Coronary artery (tissue), 2 donors: ENCODE results near the gene SERPINA12.

Experiments
- DNase-seq: peaks from one replicate; pipeline ENCODE4 v3.0.0-alpha.2; 2017; ENCODE audit warnings: low spot score
- H3K27ac ChIP-seq, 2 donors: fragments of 200-600 bp; sonication (generic); one replicate each; pipeline ENCODE4 v1.5.1; 2016 to 2019
- H3K4me3 ChIP-seq: fragments of 200-600 bp; sonication (generic); 2 replicates; pipeline ENCODE4 v1.5.1; 2016; ENCODE audit warnings: mild to moderate bottlenecking, moderate library complexity
- CTCF ChIP-seq: fragments of 200-600 bp; sonication (generic); IDR thresholded peaks from one replicate; pipeline ENCODE4 v1.5.1; 2019; ENCODE audit warnings: antibody characterized with exemption

The SERPINA12 gene

GRCh38 chr14:94536836-94537235 is 27.6 kb upstream of the SERPINA12 start:
- Histone ChIP-seq H3K27ac (no peak overlapping the region), H3K4me3 (no peak overlapping the region)
- DNase-seq: no peak
- TF ChIP-seq CTCF: no peak

DNA sequence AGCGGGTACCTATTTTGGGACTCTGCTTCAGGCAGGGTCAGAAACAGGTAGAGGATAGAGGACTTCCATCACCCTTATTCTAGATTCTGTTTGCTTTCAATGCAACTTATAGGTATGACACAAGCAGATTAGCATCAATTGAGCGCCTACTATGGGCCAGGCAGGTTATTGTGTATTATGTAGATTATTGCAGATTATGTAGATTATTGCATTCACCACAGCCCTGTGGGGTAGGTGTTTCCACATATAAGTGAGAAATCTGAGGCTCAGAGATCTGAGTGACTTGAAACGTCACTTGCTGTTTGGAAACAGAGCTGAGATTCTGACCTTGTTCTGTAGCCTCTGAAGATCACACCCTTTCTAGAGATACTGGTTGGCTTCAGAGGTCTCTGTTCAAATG is 26.2 kb upstream of the SERPINA12 start:
- no peak for TF ChIP-seq CTCF
- DNase-seq: no peak
- Histone ChIP-seq H3K4me3 (no peak overlapping the region), H3K27ac (no peak overlapping the region)

DNA sequence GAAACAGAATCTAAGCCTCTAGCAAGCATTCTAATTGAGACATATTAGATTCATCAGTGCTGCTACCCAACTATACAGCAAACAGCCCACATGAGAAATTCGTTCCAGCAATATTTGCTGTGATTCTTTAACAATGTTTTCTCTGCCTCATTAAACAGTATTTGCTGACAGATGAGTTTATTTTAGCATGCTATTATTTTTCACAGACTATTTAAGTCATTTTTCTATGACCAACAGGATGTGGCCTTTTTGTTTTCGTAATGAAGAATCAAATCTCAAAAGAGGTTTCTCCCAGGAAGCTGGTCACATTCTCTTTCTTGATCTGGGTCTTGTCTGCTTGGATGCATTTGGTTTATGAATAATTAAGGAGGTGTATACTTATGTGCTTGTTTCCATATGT is 23.2 kb upstream of the SERPINA12 start:
- TF ChIP-seq CTCF: no peak
- Histone ChIP-seq H3K27ac (no peak overlapping the region), H3K4me3 (no peak overlapping the region)
- DNase-seq: no peak

GRCh38 chr14:94531187-94531586 is 21.9 kb upstream of the SERPINA12 start:
- no peak for TF ChIP-seq CTCF
- no peak overlapping the region for H3K4me3 ChIP-seq
- no peak for DNase-seq
- no peak overlapping the region for H3K27ac ChIP-seq

DNA sequence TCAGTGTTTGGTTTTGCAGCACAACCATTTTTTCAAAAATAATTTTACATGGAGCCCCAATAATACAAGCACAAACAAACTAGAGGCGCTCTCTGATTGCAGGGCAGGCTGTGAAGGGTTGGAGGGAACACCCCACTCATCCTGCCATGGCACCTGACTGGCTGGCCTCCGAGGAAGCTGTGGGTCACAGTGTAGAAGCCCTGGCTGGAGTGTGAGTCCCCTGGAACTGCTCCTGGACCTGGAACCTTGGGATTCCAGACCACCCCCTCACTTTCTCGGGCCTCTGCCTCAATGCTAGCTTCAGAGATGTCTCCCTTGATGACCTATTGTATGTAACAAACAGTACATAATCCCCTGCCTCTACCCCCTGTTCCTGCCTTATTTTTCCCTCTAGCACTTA is 14.8 kb upstream of the SERPINA12 start:
- no peak overlapping the region for H3K27ac ChIP-seq
- no peak for DNase-seq
- H3K4me3 ChIP-seq: no peak overlapping the region
- no peak for TF ChIP-seq CTCF

DNA sequence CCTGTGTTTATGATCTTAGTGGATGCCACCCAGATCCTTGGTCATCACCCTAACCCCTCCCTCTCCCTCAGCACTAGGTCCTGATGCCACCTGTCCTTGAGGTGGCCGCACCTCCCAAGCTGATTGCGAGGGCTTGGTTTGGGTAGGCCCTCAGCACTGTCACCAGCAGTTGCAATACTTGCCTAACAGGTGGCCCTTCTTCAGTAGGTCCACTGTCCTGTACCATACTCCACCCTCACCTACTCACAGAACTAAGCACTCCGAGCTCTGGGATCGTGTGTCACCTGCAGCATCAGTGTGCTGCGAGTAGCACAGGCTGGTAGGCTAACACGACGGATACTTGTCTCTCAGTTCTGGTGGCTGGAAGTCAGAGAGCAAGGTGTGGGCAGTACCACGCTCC is 14.0 kb upstream of the SERPINA12 start:
- no peak overlapping the region for H3K27ac ChIP-seq
- no peak for TF ChIP-seq CTCF
- no peak overlapping the region for H3K4me3 ChIP-seq
- DNase-seq: no peak

DNA sequence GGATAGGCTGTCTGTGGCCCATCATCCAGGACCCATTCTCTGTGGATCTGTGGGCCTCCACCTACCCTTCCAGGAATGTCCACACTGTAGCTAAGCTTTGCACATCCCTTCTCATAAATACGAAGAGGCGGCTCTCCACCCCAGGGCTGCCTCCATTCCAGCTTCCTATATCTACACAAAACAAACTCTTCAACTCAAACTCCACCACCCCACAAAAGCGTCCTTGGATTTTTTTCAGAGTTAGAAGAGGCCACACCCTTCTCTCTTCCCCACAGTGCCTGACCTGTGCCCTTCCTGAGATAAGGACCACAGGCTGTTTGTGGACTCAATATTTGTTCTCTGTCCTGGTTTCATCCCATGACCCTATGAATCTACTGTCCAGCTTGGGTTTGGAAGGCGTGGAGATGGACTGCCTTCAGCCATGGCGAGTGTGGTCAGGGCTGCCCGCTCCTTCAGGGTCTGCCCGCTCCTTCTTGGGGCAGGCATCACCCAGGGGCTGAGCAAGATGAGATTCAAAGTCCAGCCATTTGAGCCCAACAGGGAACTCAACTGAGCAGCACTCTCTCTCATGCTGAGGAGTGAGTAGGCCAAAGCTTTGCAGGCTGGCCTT is 13.0 kb upstream of the SERPINA12 start:
- no peak overlapping the region for H3K27ac ChIP-seq
- no peak for TF ChIP-seq CTCF
- H3K4me3 ChIP-seq: no peak overlapping the region
- DNase-seq: no peak
